DMS114 treated with DMSO at 0.1 percent for 48 hours (cell line): ENCODE data around the gene KIF3C.
"Not testable (repeated sequence)": the region's sequence is repeated elsewhere in the genome, so short reads cannot be mapped to it uniquely, and the experiment has no call there.

ENCODE experiments used
- DNase-seq: peaks from one replicate; lab custom pipeline; 2025; ENCODE audit not compliant: unreplicated experiment; lab: John Stamatoyannopoulos, UW

KIF3C gene

DNA sequence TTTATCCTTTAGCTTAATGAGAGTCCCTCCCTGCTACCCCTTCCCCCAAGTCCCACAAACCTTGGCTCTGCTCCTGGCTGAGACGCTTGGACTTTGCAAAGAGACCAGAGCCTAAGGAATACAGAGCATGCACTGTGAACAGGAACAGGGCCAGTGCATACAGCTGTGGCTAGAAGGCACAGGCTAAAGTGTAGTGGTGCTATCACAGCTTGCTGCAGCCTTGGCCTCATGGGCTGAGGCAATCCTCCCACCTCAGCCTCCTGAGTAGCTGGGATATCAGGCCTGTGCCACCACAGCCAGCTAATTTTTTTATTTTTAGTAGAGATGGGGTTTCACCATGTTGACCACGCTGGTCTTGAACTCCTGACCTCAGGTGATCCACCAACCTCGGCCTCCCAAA, 64.5 kb downstream of the KIF3C start:
- no peak for DNase-seq

DNA sequence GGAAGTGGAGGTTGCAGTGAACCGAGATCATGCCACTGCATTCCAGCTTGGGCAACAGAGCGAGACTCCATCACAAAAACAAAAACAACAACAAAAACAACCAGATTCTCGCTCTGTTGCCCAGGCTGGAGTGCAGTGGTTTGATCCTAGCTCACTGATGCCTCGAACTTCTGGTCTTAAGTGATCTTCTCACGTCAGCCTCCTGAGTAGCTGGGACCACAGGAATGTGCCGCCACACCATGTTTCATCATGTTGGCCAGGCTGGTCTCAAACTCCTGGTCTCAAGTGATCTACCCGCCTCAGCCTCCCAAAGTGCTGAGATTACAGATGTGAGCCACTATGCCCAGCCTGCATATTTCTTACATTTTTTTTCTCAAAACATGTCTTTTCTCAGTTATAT, 64.9 kb downstream of the KIF3C start:
- not testable (repeated sequence) for DNase-seq

DNA sequence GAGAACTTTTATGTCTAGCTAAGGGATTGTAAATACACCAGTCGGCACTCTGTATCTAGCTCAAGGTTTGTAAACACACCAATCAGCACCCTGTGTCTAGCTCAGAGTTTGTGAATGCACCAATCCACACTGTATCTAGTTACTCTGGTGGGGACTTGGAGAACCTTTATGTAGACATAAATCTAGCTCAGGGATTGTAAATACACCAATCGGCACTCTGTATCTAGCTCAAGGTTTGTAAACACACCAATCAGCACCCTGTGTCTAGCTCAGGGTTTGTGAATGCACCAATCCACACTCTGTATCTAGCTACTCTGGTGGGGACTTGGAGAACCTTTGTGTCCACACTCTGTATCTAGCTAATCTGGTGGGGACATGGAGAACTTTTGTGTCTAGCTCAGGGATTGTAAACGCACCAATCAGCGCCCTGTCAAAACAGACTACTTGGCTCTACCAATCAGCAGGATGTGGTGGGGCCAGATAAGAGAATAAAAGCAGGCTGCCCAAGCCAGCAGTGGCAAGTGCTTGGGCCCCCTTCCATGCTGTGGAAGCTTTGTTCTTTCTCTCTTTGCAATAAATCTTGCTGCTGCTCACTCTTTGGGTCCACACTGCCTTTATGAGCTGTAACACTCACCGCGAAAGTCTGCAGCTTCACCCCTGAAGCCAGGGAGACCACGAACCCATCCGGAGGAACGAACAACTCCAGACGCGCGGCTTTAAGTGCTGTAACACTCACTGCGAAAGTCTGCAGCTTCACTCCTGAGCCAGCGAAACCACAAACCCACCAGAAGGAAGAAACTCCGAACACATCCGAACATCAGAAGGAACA, 66.1 kb downstream of the KIF3C start:
- DNase-seq, result not testable (repeated sequence)

DNA sequence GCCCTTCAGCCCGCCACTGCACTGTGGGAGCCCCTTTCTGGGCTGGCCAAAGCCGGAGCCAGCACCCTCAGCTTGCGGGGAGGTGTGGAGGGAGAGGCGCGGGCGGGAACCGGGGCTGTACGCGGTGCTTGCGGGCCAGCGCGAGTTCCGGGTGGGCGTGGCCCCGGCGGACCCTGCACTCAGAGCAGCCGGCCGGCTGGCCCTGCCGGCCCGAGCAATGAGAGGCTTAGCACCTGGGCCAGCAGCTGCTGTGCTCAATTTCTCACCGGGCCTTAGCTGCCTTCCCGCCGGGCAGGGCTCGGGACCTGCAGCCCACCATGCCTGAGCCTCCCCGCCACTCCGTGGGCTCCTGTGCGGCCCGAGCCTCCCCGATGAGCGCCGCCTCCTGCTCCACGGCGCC, 66.9 kb downstream of the KIF3C start:
- DNase-seq, result not testable (repeated sequence)

DNA sequence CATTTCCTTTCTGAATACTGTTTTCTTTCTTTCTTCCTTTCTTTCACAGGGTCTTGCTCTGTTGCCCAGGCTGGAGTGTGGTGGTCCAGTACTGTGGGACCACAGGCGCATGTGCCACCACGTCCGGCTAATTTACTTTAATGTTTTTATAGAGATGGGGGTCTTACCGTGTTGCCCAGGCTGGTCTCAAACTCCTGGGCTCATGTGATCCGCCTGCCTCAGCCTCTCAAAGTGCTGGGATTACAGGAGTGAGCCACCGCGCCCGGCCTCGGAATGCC, 68.7 kb downstream of the KIF3C start:
- not testable (repeated sequence) for DNase-seq

DNA sequence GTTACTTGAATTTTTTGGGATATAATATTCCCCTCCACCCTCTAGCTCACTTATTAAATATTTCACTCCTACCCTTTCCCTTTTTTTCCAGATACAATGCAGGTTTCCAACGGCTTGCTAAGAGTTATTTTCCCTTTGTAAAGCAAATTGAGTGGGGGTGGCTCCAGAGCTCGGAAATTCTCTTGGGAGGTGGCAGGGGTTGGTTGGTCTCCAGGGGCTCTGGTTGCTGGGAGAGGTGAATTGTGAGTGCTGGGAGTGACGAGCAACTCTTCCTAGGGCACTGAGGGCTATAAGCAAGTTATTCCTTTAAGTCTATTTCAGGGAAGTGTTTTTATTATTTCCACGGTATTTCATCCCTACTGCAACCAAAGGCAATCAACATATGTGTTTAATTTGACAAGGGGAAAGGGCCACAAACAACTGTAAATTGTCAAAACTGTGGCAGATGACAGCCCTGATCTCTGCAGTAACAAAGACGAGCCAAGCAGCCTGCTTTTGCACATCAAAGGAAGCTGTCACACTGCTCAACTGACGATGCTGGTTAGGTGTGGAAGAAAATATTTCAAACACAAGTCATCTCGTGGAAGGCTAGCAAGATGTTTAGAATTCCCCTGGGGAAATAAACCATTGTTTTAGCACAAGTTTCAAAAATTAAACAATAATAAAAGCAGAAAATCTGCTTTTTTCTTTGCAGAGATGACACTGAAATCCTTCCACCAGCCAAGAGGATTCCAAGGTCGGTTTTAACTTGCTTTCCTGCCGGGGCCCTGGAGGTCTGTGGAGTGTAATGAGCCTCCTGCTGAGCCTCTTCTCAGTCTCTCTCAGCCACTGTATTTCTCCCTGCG, 69.2 kb downstream of the KIF3C start:
- no peak for DNase-seq

DNA sequence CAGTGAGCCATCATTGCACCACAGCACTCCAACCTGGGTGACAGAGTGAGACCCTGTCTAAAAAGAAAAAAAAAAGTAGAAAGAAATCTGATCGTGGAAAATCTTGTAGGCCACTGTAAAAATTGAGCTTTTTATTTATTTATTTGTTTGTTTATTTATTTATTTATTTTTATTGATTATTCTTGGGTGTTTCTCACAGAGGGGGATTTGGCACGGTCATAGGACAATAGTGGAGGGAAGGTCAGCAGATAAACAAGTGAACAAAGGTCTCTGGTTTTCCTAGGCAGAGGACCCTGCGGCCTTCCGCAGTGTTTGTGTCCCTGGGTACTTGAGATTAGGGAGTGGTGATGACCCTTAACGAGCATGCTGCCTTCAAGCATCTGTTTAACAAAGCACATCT, 72.7 kb downstream of the KIF3C start:
- not testable (repeated sequence) for DNase-seq

DNA sequence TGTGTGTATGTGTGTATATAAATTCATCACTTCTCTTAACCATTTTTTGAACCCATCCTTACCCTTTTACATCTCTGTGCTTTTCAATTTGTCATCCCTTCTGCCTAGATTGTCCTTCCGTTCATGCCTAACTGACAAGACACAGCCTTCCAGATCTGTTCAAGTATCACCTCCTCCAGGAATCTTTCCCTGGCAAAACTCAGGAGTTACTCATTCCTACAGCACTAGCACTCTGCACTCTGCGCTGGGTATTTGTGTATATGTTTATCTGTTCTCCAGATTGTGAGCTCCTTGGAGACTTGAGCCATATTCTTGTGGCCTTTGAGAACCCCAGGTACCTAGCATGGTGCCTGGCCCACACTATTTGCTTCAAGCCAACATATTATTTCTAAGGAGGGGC, 77.2 kb downstream of the KIF3C start:
- no peak for DNase-seq

DNA sequence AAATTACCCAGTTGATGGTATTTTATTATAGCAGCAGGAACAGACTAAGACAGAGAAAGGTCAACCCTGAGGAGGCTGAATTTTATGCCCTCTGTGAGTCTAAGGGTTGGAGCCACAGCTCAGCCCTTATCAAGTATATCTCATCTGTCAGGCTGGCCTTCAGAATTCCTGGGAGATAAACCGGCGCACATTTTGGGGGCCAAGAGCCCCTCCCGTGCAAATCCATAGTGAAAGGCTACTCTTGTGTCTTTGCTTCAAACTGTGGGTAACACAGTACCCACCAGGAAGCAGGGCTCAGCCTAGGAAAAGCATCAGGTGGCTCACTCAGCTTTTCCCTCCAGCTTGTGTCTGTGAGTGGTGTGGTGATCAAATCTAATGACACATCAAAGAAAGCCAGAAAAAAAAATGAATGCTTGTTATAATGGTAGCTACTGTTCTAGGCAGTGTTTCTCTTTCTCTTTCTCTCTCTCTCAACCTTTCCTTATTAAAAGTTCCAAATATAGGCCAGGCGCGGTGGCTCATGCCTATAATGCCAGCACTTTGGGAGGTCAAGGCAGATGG, 79.0 kb downstream of the KIF3C start:
- no peak for DNase-seq

DNA sequence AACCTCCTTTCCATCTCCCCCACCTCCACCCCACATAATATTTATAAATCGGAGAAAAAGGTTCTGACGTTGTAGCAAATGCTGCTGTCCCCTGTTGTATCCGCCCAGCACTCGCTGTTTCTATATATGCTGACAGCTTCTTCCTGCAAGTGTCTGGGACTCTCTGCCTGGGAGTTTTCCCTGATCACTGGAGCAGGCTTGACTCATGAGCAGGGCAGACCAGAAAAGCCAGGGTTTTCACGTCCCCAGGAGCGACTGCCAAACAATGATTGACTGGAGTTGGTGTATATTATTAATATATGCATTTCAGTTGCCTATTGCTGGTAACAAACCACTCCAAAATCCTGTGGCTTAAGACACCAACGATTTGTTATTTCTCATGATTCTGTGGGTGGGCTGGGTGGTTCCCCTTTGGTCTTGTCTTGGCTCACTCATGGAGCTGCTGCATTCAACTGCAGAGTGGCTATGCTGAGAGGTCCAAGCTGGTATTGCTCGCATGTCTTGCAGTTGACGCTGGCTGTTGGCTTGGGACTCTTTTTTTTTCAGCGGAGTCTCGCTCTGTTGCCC, 82.8 kb downstream of the KIF3C start:
- DNase-seq, result no peak

DNA sequence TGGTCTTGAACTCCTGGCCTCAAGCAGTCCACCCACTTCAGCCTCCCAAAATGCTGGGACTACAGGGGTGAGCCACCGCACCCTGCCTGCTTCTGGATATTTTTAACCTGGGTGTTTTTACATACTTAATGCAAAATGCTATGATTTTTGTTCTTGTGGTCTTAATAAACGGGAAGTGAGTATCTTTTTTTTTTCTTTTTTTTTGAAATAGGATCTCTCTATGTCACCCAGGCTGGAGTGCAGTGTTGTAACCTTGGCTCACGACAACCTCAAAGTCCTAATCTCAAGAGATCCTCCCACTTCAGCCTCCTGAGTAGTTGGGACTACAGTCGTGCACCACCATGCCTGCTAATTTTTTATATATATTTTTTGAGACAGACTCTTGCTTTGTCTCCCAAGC, 84.8 kb downstream of the KIF3C start:
- no peak for DNase-seq

DNA sequence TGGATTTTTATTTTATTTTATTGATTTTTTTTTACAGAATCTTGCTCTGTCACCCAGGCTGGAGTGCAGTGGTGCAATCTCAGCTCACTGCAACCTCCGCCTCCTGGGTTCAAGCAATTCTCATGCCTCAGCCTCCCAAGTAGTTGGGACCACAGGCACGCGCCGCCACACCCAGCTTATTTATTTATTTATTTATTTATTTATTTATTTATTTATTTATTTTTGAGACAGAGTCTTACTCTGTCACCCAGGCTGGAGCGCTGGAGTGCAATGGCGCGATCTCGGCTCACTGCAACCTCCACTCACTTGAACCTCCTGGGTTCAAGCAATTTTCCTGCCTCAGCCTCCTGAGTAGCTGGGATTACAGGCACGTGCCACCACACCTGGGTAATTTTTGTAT, 86.0 kb downstream of the KIF3C start:
- not testable (repeated sequence) for DNase-seq

DNA sequence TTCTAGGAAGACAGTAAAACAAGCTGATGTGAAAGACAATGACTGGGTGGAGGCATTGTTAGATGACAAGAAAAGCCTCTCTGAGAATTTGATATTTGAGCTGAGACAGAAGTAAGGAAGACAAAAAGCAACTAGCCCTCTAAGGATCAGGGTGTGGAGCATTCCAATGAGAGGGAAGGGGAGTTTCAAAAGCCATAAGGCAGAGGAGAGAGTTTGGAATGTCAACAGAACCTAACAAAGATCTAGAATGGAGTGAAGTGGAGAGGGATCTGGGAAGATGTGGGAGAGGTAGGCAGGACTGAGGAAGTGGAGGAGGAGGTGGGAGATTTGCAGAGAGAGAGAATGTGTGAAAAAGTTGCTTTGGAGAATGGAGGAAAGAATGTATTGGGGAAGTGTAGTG, 86.7 kb downstream of the KIF3C start:
- DNase-seq, result no peak

DNA sequence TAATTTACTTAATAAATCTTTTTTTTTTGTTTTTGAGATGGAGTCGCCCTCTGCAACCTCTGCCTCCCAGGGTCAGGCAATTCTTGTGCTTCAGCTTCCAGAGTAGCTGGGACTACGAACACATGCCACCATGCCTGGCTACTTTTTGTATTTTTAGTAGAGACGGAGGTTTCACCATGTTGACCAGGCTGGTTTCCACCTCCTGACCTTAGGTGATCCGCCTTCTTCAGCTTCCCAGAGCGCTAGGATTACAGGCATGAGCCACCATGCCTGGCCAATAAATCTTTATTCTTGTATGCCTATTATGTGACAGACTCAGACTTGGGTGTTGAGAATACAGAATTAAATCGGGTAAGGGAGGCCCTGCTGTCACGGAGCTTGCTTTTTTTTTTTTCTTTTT, 87.3 kb downstream of the KIF3C start:
- no peak for DNase-seq

DNA sequence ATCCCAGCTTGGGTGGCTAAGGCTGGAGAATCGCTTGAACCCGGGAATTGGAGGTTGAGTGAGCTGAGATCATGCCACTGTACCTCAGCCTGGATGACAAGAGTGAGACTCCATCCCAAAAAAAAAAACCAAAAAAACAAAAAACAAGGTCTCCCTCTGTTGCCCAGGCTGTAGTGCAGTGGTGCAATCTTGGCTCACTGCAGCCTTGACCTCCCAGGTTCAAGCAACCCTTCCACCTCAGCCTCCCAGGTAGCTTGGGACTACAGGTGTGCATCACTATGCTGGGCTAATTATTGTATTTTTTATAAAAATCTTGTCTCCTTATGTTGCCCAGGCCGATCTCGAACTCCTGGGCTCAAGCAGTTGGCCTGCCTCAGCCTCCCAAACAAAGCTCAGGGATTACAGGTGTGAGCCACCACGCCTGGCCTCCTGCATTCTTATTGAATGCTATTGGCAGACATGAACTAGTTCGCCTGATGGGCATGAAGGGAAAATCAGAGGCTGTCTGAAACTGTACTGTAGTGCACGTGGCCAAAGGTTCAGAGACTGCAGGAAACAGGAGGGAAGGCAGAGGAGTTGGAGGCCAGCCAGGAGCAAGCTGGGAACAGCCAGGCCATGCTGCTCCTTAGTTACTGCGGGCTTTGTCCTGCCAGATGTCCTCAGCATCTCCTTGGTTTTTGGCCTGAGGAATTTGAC, 88.0 kb downstream of the KIF3C start:
- no peak for DNase-seq

DNA sequence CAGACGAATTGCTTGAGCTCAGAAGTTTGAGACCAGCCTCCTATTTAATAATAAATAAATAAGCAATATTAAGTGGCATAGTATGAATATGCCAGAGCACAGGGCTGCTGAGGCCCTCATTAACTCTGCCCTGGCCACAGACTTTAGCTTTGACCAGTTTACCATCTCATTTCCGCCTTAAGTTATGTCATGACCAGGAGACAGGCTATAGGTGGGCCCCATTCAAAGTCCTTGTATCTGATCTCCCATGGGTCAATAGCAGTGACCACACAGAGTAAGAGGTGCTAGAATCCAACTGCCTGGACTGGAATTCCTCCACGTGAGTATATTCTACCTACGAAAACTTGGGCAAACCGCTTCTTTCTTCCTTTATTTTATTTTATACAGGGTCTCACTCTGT, 90.6 kb downstream of the KIF3C start:
- DNase-seq, result no peak

DNA sequence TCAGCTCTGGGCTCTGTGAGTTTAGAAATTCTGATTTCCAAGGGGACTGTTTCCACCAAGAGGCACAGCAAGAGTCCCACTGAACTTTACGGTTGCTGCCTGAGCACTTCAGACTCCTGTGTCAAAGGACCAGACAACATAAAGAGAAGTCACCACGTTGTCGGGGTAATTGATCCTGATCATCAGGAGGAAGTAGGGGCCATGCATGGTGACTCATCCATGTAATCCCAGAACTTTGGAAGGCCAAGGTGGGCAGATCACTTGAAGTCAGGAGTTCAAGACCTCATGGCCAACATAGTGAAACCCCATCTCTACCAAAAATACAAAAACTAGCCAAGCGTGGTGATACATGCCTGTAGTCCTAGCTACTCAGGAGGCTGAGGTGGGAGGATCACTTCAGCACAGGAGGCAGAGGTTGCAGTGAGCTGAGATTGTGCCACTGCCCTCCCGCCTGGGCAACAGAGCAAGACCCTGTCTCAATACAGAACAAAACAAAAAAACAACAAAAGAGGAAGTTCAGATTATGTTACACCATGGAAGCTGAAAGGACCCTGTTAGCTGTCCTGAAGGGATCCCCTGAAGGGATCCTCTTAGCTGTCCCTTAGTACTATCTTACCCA, 94.6 kb downstream of the KIF3C start:
- DNase-seq, result no peak

DNA sequence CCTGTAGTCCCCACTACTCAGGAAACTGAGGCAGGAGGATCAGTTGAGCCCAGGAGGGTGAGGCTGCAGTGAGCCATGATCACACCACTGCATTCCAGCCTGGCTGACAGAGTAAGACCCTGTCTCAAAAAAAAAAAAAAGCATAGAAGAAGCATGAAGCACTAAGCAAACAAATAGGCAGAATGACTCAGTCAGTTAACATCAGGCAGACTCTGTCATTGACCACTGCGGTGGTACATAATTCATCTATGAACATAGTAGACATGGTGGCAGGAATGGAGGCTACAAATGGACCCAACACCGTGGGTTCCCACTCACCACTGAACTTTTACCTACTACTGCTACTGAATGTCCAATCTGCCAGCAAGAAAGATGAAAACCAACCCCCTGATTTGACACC, 96.4 kb downstream of the KIF3C start:
- DNase-seq, result no peak

DNA sequence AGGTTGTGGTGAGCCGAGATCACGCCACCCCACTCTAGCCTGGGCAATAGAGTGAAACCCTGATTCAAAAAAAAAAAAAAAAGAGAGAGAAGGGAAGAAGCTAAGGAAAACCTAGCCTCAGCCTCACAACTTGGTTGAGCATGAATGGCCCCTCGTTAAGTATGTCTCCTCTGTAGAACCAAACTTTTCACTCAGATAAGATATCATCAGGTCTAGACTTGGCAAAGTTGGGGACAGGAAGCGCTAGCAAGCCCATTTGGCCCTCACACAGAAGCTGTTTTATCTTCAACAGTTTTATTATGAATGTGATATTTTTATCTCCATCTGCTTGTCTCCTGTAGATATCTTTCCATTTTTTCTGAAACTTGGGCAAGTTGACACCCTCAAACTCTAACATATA, 100.5 kb downstream of the KIF3C start:
- no peak for DNase-seq

DNA sequence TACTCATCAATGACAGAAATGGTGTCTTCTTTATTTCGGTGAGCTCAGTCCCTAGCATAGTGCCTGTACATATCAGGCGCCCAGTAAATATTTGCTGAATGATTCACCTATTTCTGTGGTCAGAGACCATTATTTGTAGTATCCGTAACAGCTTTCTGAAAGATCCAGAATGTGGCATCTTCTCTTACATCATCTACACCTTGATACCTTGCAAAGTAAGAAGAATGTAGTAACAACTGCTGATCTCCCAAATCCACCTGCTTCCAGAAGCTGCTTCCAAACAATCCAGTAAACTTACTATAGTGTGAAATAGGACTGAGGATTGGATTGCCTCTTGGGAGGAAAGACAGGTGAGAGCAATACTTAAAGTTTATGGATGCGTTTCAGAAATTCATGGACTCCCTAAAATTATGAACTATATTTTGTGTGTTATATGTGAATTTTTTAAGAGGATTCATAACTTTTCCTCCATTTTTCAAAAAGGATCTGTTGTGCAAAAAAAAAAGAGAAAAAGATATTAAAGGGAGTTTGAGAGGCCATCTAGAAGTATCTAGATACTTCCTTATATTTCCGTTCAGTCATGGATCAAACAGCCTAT, 103.1 kb downstream of the KIF3C start:
- no peak for DNase-seq
